HCT116 (cell line): Measurements from ENCODE around the gene TMEM269.

Experiments
- FOSL1 ChIP-seq: IDR thresholded peaks from 2 replicates; pipeline ENCODE4 v1.6.1; 2012; ENCODE audit warnings: low read depth
- POLR2A ChIP-seq: IDR thresholded peaks from 2 replicates; pipeline ENCODE4 v1.7.0; 2011; ENCODE audit warnings: borderline replicate concordance; ENCODE audit not compliant: insufficient read depth, insufficient read length; ENCODE audit errors: extremely low read depth
- POLR2AphosphoS5 ChIP-seq: IDR thresholded peaks from 2 replicates; pipeline ENCODE4 v1.6.1; 2011; ENCODE audit warnings: mild to moderate bottlenecking, low read depth, low read length, moderate library complexity
- YY1 ChIP-seq: IDR thresholded peaks from 2 replicates; pipeline ENCODE4 v1.6.1; 2011; ENCODE audit warnings: low read length, low read depth, moderate library complexity, mild to moderate bottlenecking; ENCODE audit not compliant: insufficient replicate concordance; ENCODE audit errors: extremely low read depth
- ZFX ChIP-seq: fragments of 450-650 bp; IDR thresholded peaks from 2 replicates; pipeline ENCODE4 v1.6.1; 2017
- TF ChIP-seq, protein P1 (sequence below), 3 experiments: fragments of 200-600 bp in 1 of 3; sonication (generic) in 1 of 3; IDR thresholded peaks in 2 of 3; conservative IDR thresholded peaks in 1 of 3; 2 replicates each; pipeline ENCODE4 v1.5.1; 2012 to 2017; ENCODE audit warnings: low read depth in 2 of 3, low read length in 2 of 3, antibody characterized with exemption in 1 of 3, borderline replicate concordance in 1 of 3, control low read depth in 1 of 3, mild to moderate bottlenecking in 1 of 3, mixed read lengths in 1 of 3, mixed run types in 1 of 3, moderate library complexity in 1 of 3; ENCODE audit not compliant: insufficient read depth in 1 of 3
- TF ChIP-seq, protein P2 (sequence below): IDR thresholded peaks from 2 replicates; pipeline ENCODE4 v1.6.1; 2012; ENCODE audit warnings: low read depth

DNA sequence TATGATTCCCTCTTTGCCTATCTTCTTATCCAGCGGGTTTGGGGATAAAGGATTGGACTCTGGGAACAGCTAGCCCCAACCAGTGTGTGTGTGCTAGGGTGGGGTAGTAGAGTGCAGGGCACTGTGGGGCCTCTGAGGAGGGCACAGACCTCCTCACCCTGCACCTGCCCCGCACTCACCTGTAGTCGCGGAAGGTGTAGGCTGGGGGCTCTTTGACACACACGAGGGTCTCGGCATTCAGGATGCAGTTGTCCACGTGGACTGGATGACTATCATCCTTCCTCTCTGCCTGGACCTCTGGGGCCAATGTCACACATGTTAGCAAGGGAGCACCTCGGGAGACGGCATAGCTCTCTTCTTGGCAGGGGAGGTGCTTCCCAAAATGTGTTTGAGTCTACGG, 36.8 kb upstream of the TMEM269 start:
- TF ChIP-seq, protein P1, sequence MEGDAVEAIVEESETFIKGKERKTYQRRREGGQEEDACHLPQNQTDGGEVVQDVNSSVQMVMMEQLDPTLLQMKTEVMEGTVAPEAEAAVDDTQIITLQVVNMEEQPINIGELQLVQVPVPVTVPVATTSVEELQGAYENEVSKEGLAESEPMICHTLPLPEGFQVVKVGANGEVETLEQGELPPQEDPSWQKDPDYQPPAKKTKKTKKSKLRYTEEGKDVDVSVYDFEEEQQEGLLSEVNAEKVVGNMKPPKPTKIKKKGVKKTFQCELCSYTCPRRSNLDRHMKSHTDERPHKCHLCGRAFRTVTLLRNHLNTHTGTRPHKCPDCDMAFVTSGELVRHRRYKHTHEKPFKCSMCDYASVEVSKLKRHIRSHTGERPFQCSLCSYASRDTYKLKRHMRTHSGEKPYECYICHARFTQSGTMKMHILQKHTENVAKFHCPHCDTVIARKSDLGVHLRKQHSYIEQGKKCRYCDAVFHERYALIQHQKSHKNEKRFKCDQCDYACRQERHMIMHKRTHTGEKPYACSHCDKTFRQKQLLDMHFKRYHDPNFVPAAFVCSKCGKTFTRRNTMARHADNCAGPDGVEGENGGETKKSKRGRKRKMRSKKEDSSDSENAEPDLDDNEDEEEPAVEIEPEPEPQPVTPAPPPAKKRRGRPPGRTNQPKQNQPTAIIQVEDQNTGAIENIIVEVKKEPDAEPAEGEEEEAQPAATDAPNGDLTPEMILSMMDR (IDR thresholded peaks at IDR 0.05 in 2 of 3, conservative IDR thresholded peaks at IDR 0.05 in 1 of 3; ENCODE audit: borderline replicate concordance in 1 of 3, insufficient read depth in 1 of 3, low read depth in 2 of 3, low read length in 2 of 3) = no peak
- no peak for TF ChIP-seq ZFX
- TF ChIP-seq, protein P2, sequence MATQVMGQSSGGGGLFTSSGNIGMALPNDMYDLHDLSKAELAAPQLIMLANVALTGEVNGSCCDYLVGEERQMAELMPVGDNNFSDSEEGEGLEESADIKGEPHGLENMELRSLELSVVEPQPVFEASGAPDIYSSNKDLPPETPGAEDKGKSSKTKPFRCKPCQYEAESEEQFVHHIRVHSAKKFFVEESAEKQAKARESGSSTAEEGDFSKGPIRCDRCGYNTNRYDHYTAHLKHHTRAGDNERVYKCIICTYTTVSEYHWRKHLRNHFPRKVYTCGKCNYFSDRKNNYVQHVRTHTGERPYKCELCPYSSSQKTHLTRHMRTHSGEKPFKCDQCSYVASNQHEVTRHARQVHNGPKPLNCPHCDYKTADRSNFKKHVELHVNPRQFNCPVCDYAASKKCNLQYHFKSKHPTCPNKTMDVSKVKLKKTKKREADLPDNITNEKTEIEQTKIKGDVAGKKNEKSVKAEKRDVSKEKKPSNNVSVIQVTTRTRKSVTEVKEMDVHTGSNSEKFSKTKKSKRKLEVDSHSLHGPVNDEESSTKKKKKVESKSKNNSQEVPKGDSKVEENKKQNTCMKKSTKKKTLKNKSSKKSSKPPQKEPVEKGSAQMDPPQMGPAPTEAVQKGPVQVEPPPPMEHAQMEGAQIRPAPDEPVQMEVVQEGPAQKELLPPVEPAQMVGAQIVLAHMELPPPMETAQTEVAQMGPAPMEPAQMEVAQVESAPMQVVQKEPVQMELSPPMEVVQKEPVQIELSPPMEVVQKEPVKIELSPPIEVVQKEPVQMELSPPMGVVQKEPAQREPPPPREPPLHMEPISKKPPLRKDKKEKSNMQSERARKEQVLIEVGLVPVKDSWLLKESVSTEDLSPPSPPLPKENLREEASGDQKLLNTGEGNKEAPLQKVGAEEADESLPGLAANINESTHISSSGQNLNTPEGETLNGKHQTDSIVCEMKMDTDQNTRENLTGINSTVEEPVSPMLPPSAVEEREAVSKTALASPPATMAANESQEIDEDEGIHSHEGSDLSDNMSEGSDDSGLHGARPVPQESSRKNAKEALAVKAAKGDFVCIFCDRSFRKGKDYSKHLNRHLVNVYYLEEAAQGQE = no peak
- no peak for TF ChIP-seq YY1
- TF ChIP-seq POLR2A = no peak
- no peak for TF ChIP-seq POLR2AphosphoS5
- TF ChIP-seq FOSL1 = no peak
